NCI-H1048 (cell line): ENCODE results near the gene ADARB1.

ENCODE experiments used
- DNase-seq: peaks from one replicate; lab custom pipeline; 2025; lab: John Stamatoyannopoulos, UW

ADARB1 gene

DNA sequence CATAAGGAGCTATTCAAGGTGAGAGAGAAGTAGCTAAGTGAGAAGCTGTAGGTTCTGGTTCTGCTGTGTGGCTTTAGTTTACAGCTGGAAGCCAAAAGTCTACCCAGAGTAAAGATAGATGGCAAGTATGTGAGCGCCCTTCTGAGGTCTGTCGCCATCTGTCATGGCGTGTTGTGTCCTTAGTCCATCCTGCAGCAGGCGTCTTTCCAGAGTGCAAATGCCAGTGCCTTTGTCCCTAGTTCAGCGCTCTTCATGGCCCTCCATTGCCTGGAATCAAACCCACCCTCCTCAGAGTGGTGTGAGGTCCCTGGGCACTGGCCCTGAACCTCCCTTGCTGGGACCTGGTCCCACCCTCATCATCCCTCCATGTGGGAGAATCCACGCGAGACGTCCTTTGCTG, 96.6 kb downstream of the ADARB1 start:
- DNase-seq: no peak

DNA sequence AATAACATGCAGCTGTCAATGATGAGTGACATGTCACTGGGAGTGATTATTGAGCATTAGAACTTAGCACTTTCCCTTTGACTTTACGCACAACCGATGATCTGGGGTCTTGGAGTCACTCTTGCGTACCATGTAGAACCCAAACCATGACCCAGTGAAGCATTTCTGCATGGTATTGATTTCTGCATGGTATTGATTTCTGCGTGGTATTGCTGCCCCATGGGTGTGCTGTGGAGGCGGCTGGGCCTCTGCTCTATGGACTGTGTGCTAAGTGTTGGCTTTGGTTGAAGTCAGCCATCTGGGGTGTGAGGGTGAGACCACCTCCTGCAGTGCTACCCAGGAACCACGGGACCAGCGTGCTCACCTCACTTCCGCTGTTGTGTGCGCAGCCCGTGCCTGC, 98.0 kb downstream of the ADARB1 start:
- DNase-seq: no peak

- DNase-seq: no peak
Measured at GRCh38 chr21:45175326-45176095, 101.1 kb downstream of the ADARB1 start.

- DNase-seq: no peak
Measured at GRCh38 chr21:45176141-45176540, 101.8 kb downstream of the ADARB1 start.

- no peak for DNase-seq
Measured at GRCh38 chr21:45177039-45177438, 102.7 kb downstream of the ADARB1 start.

DNA sequence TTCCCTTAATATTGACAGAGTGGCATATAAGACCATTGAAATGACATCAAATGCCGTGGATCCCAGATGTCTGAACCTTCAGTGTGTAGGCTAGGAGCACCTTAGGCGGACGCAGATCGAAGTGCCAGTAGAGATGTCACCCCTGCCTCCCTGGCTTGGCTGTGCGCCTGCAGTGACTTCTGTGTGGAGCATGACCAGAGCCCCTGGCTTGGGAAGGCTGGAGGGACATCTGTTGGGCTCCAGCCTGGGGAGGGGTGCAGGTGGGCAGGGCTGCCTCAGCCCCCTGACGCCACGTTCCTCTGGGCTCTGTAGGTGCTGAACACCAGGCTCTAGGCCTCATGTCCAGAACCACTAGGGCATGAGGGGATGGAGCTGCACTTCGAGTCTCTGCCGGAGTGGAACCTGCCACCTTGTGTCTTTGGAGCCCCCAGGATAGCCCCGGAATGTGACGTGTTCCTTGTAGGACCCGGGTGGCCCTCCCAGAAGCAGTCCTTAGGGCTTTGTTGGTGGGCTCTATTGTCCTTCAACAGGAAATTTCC, 103.8 kb downstream of the ADARB1 start:
- no peak for DNase-seq

GRCh38 chr21:45178971-45179370, 104.6 kb downstream of the ADARB1 start:
- DNase-seq: no peak

DNA sequence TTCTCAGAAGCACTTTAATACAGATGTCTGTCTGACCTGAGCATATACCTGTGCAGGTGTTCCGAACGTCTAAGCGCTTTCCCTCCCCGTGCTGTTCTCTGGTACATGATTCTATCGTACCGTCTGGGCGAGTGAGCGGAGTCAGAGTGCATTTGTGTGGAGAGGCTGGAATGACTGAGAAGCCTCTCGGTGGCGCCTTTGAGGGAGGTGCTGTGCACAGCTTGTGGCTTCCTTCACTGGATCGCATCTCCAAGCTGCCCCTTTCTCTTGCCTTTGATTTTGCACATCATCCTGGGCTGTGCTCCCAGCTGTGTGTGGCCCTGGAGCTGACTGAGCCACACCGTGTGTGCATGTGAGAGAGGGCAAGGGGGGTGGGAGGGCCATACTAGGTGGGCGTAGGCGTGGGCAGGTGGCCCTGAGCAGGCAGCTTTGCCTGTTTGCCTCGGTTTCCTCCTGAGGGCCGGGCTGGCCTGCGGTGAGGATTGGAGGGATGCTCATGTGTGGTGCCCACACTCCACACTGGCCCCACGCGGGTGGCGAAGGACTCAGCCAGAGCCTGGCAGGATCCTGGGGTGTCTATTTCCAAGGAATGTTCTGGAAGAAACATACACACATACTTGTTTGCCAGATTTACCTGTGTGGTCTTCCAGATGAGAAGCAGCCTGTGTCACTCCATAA, 105.3 kb downstream of the ADARB1 start:
- no peak for DNase-seq

GRCh38 chr21:45180246-45180599, 105.8 kb downstream of the ADARB1 start:
- DNase-seq: no peak

DNA sequence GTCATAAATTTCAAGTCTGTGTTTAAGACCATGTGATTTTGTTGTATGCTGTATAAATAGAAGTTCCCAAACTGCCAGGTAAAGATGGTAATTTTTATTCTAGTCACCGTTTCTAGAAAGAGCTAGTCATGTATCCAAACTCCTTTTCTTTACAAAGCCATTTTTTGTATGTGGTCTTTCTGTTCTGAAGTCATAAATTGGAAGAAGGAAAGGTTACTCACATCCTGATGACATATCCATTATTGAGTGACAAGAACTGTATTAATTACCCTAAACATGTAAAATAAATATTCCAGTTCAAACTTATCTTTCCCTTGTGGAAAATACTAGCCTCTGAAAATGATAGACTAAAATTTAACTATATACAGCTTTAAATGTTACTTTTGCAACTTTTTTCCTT, 108.6 kb downstream of the ADARB1 start:
- DNase-seq: no peak

DNA sequence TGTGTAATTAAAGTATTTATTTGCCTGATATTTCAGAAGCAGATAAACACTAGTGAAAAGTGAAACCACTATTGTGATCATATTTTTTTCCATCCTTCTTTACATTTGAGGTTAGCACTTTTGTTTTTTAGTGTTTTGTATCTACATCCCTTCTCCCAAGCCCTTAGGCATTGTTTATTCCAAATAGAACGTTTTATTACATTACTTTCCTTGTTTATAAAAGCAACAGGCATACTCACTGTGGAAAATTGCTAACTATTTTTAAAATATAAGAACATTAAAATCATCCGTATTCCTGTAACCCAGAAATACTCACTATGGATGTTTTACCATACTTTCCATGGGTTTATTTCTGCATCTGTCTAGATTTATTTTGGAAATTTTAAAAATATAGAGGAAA, 109.5 kb downstream of the ADARB1 start:
- no peak for DNase-seq

DNA sequence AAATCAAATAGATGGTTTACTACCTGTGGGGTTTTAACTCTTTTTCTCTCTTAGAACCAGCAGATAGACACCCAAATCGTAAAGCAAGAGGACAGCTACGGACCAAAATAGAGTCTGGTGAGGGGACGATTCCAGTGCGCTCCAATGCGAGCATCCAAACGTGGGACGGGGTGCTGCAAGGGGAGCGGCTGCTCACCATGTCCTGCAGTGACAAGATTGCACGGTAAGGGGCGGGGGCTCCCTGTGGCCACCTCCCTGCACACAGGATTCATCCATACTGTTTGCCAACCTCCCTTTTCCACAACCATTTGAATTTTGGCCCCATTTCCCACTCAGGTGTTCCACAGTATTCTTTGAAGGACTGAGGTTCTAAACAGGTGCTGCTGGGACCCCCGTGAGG, 110.5 kb downstream of the ADARB1 start:
- DNase-seq: no peak

DNA sequence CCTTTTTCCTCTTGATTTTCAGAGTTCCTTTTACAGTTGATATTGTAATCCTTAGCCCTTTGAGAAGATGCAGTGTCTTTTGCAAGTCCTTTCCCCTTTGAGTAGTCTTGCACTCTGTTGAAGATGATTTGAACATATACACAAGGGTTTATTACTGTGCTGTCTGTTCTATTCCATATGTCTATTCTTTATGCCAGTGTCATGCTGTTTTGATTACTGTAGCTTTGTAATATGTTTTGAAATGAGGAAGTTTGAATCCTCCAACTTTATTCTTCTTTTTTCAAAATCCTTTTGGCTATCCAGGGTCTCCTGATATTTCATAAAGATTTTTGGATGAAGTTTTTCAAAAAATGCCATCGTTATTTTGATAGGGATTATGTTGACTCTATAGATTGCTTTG, 112.3 kb downstream of the ADARB1 start:
- no peak for DNase-seq

- no peak for DNase-seq
Measured at GRCh38 chr21:45187646-45188045, 113.3 kb downstream of the ADARB1 start.

GRCh38 chr21:45190013-45190412, 115.6 kb downstream of the ADARB1 start:
- no peak for DNase-seq

- no peak for DNase-seq
Measured at GRCh38 chr21:45192332-45192731, 118.0 kb downstream of the ADARB1 start.

GRCh38 chr21:45196620-45197019, 122.2 kb downstream of the ADARB1 start:
- DNase-seq: no peak

- DNase-seq: no peak
Measured at GRCh38 chr21:45199201-45199600, 124.8 kb downstream of the ADARB1 start.

GRCh38 chr21:45200031-45200430, 125.7 kb downstream of the ADARB1 start:
- DNase-seq: no peak

DNA sequence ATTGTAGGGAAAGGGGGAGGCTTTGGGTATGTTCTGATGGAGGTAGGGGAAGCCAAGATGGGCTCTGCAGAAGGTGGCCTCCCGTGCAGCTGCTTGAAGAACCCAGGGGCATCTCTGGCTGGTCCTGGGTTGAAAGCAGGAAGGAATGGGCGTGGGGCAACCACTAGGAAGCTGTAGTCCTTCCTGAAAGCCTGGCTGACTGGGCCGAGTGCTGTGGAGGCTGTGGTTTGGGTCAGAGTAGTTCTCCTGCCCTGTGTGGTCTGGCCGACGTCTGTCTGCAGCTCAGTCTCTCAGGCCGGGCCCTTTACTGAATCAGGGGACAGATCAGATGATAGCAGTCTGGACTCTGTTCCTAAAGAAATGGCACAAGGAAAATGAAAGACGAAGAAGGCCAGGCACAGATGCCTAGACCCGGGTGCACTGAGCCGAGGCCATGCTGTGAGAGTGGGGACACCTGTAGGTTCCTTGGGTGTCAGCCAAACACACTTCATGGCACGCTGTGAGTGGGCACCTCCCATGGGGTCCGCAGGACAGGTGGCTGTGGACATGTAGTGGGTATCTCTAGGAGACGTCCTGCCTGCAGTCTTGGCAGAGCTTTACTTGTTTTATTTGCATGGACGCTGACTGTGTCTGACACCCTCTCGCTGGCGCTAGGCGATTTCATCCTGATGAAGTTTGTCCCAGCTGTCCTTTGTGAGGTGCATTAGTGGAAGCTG, 126.4 kb downstream of the ADARB1 start:
- no peak for DNase-seq

DNA sequence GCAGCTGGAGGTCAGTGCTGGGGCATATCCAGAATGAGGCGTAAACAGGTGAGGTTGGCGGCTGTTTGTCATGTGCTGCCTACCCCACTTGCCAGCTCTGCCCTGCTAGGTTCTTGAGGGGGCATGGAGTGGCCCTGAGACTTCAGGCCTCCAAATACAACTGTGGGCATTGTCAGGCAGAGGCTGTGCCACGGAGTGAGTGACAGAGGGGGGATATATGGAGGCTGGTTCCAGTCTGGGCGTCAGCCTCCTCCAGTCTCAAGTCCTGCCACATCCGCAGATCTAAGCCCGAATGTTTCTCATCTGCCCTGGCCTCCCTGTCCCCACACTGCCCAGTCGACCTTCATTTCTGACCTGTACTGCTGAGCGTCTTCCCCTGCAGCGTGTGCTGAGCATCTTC, 128.0 kb downstream of the ADARB1 start:
- no peak for DNase-seq

- DNase-seq: no peak
Measured at GRCh38 chr21:45202889-45203288, 128.5 kb downstream of the ADARB1 start.

GRCh38 chr21:45203983-45204382, 129.6 kb downstream of the ADARB1 start:
- no peak for DNase-seq
